GM12864 (cell line): ENCODE data around the gene MYO9B.
"Not testable (repeated sequence)": the region's sequence is repeated elsewhere in the genome, so short reads cannot be mapped to it uniquely, and the experiment has no call there.

Experiments used
- DNase-seq: peaks from one replicate; pipeline ENCODE4 v3.0.0-alpha.2; 2011; ENCODE audit warnings: low read depth
- H3K4me3 ChIP-seq: 2 replicates; pipeline ENCODE4 v1.5.1; 2011; ENCODE audit warnings: mild to moderate bottlenecking, low read depth, low read length, control low read depth
- CTCF ChIP-seq: IDR thresholded peaks from 2 replicates; pipeline ENCODE4 v1.5.1; 2011; ENCODE audit warnings: low read depth, mild to moderate bottlenecking, moderate library complexity, low read length, control low read depth, inconsistent platforms; ENCODE audit errors: missing control alignments

The MYO9B gene

DNA sequence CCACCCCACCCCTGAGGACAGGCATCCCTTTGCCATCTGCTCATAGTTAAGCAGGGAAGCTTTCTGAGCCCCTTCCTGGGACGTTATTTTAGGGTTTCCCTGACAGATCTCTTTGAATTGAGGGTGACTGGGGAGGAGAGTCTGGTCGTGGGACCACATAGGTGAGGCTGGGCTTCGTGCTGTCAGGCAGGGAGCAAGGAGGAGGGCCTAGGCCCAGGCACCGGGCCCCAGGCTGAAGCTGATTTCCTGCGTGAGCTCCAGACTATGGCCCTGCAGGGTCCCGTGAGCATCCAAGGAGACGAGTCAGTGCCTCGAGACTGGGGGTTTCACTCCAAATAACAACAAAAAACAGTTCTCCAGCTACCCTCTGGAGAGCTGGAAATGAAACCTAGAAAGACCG, 60.4 kb downstream of the MYO9B start:
- DNase-seq: no peak
- H3K4me3 ChIP-seq: no peak overlapping the region
- TF ChIP-seq CTCF: no peak

DNA sequence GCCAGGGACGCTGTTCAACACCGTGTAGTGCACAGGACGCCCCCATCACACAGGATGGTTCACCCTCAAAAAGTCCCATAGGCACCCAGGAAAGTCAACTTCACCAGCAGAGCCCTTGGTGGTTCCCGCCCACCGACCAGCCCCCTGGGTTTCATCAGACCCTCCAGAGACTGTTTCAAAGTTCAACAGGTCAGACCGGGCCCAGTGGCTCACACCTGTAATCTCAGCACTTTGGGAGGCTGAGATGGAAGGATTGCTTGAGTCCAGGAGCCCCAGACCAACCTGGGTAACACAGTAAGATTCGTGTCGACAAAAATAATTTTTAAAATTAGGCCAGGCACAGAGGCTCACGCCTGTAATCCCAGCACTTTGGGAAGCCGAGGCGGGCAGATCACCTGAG, 61.0 kb downstream of the MYO9B start:
- no peak for TF ChIP-seq CTCF
- no peak overlapping the region for H3K4me3 ChIP-seq
- no peak for DNase-seq

- H3K4me3 ChIP-seq: no peak overlapping the region
- no peak for DNase-seq
- no peak for TF ChIP-seq CTCF
These were observed 61.8 kb downstream of the MYO9B start for GRCh38 chr19:17137417-17137816.

- DNase-seq: peak; percentile 34
- not testable (repeated sequence) for H3K4me3 ChIP-seq
These were observed 62.7 kb downstream of the MYO9B start for GRCh38 chr19:17138052-17138846.

DNA sequence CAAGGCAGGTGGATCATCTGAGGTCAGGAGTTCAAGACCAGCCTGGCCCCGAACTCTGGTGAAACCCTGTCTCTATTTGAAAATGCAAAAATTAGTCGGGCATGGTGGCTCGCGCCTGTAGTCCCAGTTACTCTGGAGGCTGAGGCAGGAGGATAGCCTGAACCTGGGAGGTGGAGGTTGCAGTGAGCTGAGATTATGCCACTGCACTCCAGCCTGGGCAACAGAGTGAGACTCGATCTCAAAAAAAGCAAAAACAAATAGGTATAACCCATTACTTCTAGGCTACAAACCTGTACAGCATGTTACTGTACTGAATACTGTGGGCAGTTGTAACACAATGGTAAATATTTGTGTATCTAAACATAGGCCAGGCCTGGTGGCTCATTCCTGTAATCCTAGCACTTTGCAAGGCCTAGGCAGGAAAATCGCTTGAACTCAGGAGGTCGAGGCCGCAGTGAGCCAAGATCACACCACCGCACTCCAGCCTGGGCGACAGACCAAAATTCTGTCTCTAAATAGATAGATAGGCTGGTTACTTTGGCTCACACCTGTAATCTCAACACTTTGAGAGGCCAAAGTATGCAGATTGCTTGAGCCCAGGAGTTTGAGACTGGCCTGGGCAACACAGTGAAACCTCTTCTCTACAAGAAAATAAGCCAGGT, 63.5 kb downstream of the MYO9B start:
- TF ChIP-seq CTCF: no peak
- H3K4me3 ChIP-seq: no peak overlapping the region
- DNase-seq: no peak

DNA sequence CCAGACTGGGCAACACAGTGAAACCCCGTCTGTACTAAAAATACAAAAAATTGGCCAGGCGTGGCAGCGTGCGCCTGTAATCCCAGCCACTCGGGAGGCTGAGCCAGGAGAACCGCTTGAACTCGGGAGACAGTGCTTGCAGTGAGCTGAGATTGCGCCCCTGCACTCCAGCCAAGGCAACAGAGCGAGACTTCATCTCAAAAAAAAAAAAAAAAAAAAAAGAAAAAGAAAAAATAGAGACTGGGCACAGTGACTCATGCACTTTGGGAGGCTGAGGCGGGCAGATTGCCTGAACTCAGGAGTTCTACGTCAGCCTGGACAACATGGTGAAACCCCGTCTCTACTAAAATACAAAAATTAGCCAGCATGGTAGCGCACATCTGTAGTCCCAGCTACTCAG, 69.2 kb downstream of the MYO9B start:
- H3K4me3 ChIP-seq, DNase-seq: not testable (repeated sequence)

GRCh38 chr19:17145546-17146497, 70.2 kb downstream of the MYO9B start:
- no peak overlapping the region for H3K4me3 ChIP-seq
- DNase-seq: no peak
- no peak for TF ChIP-seq CTCF
